Upper lobe of left lung (tissue), 4 donors: Measurements from ENCODE around the gene SFMBT2.

Experiments used
- POLR2AphosphoS5 ChIP-seq, 2 donors: sonication (generic); formaldehyde crosslinking; IDR thresholded peaks; one replicate each; pipeline ENCODE4 v1.5.1; 2017; ENCODE audit warnings: antibody characterized with exemption in 2 of 2
- TF ChIP-seq, protein P1 (sequence below), 6 experiments: fragments of 450-650 bp in 4 of 6; fragments of 200-600 bp in 2 of 6; sonication (generic) in 2 of 6; IDR thresholded peaks; one replicate each; pipeline ENCODE4 v1.5.1; 2016 to 2019; ENCODE audit warnings: antibody characterized with exemption in 6 of 6

GRCh38 chr10:7230951-7231350, 179.9 kb downstream of the SFMBT2 start:
- TF ChIP-seq, protein P1, sequence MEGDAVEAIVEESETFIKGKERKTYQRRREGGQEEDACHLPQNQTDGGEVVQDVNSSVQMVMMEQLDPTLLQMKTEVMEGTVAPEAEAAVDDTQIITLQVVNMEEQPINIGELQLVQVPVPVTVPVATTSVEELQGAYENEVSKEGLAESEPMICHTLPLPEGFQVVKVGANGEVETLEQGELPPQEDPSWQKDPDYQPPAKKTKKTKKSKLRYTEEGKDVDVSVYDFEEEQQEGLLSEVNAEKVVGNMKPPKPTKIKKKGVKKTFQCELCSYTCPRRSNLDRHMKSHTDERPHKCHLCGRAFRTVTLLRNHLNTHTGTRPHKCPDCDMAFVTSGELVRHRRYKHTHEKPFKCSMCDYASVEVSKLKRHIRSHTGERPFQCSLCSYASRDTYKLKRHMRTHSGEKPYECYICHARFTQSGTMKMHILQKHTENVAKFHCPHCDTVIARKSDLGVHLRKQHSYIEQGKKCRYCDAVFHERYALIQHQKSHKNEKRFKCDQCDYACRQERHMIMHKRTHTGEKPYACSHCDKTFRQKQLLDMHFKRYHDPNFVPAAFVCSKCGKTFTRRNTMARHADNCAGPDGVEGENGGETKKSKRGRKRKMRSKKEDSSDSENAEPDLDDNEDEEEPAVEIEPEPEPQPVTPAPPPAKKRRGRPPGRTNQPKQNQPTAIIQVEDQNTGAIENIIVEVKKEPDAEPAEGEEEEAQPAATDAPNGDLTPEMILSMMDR (IDR thresholded peaks at IDR 0.05): no peak
- no peak for TF ChIP-seq POLR2AphosphoS5 (IDR thresholded peaks at IDR 0.05)
